CD4-positive, alpha-beta T cell treated with Interleukin-17A for 4 hours (primary cell): ENCODE results near the gene FMO5.
"Not testable (repeated sequence)": the region's sequence is repeated elsewhere in the genome, so short reads cannot be mapped to it uniquely, and the experiment has no call there.

Source experiments
- DNase-seq: peaks from one replicate; pipeline ENCODE4 v3.0.0-alpha.2; 2020; ENCODE audit warnings: mixed read lengths

Gene FMO5

GRCh38 chr1:147238925-147239820 lies 14.0 kb upstream of the FMO5 start:
- DNase-seq: no peak

- no peak for DNase-seq
Measured at GRCh38 chr1:147238053-147238902, 13.1 kb upstream of the FMO5 start.

- no peak for DNase-seq
Measured at GRCh38 chr1:147236959-147237791, 12.0 kb upstream of the FMO5 start.

- DNase-seq: no peak
Measured at GRCh38 chr1:147236448-147236847, 11.3 kb upstream of the FMO5 start.

- DNase-seq: no peak
Measured at GRCh38 chr1:147235822-147236221, 10.7 kb upstream of the FMO5 start.

- not testable (repeated sequence) for DNase-seq
Measured at GRCh38 chr1:147233903-147234302, 8.8 kb upstream of the FMO5 start.

GRCh38 chr1:147231032-147231431 lies 5.9 kb upstream of the FMO5 start:
- not testable (repeated sequence) for DNase-seq

- DNase-seq: no peak
Measured at GRCh38 chr1:147223740-147224615, 1.2 kb downstream of the FMO5 start.

GRCh38 chr1:147218606-147219005 lies 6.5 kb downstream of the FMO5 start:
- DNase-seq: no peak

GRCh38 chr1:147217141-147217540 lies 8.0 kb downstream of the FMO5 start:
- DNase-seq: no peak

GRCh38 chr1:147216124-147216523 lies 9.0 kb downstream of the FMO5 start:
- DNase-seq: no peak

GRCh38 chr1:147215540-147215916 lies 9.6 kb downstream of the FMO5 start:
- no peak for DNase-seq

- DNase-seq: no peak
Measured at GRCh38 chr1:147214842-147215539, 10.1 kb downstream of the FMO5 start.

GRCh38 chr1:147214325-147214724 lies 10.8 kb downstream of the FMO5 start:
- DNase-seq: no peak

- no peak for DNase-seq
Measured at GRCh38 chr1:147213271-147213670, 11.9 kb downstream of the FMO5 start.

GRCh38 chr1:147211577-147211976 lies 13.6 kb downstream of the FMO5 start:
- DNase-seq: no peak

GRCh38 chr1:147210987-147211386 lies 14.2 kb downstream of the FMO5 start:
- no peak for DNase-seq

GRCh38 chr1:147209825-147210821 lies 15.0 kb downstream of the FMO5 start:
- DNase-seq: no peak

- no peak for DNase-seq
Measured at GRCh38 chr1:147208619-147209018, 16.5 kb downstream of the FMO5 start.

GRCh38 chr1:147207192-147207591 lies 17.9 kb downstream of the FMO5 start:
- DNase-seq: no peak
